Measurements from ENCODE around the gene NUDT1. TPM values are rescaled to one million over a fixed set of nuclear protein-coding genes. Genes with fewer than 3 reads are reported as not detected.

NUDT1 gene
- total RNA-seq, 3 donors from 2014 or later (not counting 1 experiment from before 2014, with no cell fraction given), result 17.9 to 19.2 (median 18.2) TPM

GRCh38 chr7:2220954-2221353, 21.1 kb upstream of the NUDT1 start:
- 96% methylated on average over 17 of the region's 17 CpGs for WGBS (ENCODE audit: insufficient coverage)
- Histone ChIP-seq H3K4me3 (ENCODE audit: low read length) (no peak overlapping the region), H3K9me3 (ENCODE audit: control insufficient read depth, insufficient read depth, low read length) (no peaks in the 10 kb centered on the region), H3K27ac (ENCODE audit: low read length) (no peak overlapping the region), H3K27me3 (ENCODE audit: control insufficient read depth, insufficient read depth, low read length) (no peaks in the 10 kb centered on the region), H3K4me1 (ENCODE audit: control insufficient read depth, insufficient read depth, low read length) (no peaks in the 10 kb centered on the region), H3K36me3 (ENCODE audit: control insufficient read depth, insufficient read depth, low read length) (peaks cover 53% of the 10 kb centered on the region)
- Mint-ChIP-seq H3K4me1 (peaks cover 3 to 5% of the 10 kb centered on the region in 2 donors), H3K27ac (no peak overlapping the region), H3K27me3 (ENCODE audit: low read depth in 2 of 2) (no peaks in the 10 kb centered on the region), H3K36me3 (no peaks in the 10 kb centered on the region), H3K9me3 (no peaks in the 10 kb centered on the region), H3K4me3 (no peak overlapping the region)
- TF ChIP-seq CTCF (IDR thresholded peaks at IDR 0.05), result no peak
- DNase-seq (no peak), ATAC-seq (no peak)
- intact Hi-C loops (cut with micrococcal nuclease), result no loop called here

GRCh38 chr7:2222516-2222915, 19.5 kb upstream of the NUDT1 start:
- Mint-ChIP-seq H3K9me3 (no peaks in the 10 kb centered on the region), H3K27ac (no peak overlapping the region), H3K36me3 (no peaks in the 10 kb centered on the region), H3K27me3 (ENCODE audit: low read depth in 2 of 2) (no peaks in the 10 kb centered on the region), H3K4me3 (no peak overlapping the region), H3K4me1 (peaks cover 5% of the 10 kb centered on the region in 2 donors)
- no peak for DNase-seq
- Histone ChIP-seq H3K9me3 (ENCODE audit: control insufficient read depth, insufficient read depth, low read length) (no peaks in the 10 kb centered on the region), H3K27ac (ENCODE audit: low read length) (no peak overlapping the region), H3K27me3 (ENCODE audit: control insufficient read depth, insufficient read depth, low read length) (no peaks in the 10 kb centered on the region), H3K36me3 (ENCODE audit: control insufficient read depth, insufficient read depth, low read length) (peaks cover 47% of the 10 kb centered on the region), H3K4me3 (ENCODE audit: low read length) (no peak overlapping the region), H3K4me1 (ENCODE audit: control insufficient read depth, insufficient read depth, low read length) (no peaks in the 10 kb centered on the region)
- 96% methylated on average over 22 of the region's 22 CpGs for WGBS (ENCODE audit: insufficient coverage)
- no peak for ATAC-seq
- intact Hi-C loops (cut with micrococcal nuclease), result no loop called here
- no peak for TF ChIP-seq CTCF (IDR thresholded peaks at IDR 0.05)

- DNase-seq, result no peak
- H3K36me3 Mint-ChIP-seq, result no peaks in the 10 kb centered on the region
- no peaks in the 10 kb centered on the region for H3K9me3 Mint-ChIP-seq
- H3K27ac Mint-ChIP-seq, result no peak overlapping the region
- no peaks in the 10 kb centered on the region for H3K27me3 Mint-ChIP-seq (ENCODE audit: low read depth in 2 of 2)
- 96% methylated on average over 17 of the region's 17 CpGs for WGBS (ENCODE audit: insufficient coverage)
- H3K4me3 Mint-ChIP-seq, result no peak overlapping the region
- Histone ChIP-seq H3K27ac (ENCODE audit: low read length) (no peak overlapping the region), H3K27me3 (ENCODE audit: control insufficient read depth, insufficient read depth, low read length) (no peaks in the 10 kb centered on the region), H3K9me3 (ENCODE audit: control insufficient read depth, insufficient read depth, low read length) (no peaks in the 10 kb centered on the region), H3K36me3 (ENCODE audit: control insufficient read depth, insufficient read depth, low read length) (peaks cover 42% of the 10 kb centered on the region), H3K4me3 (ENCODE audit: low read length) (no peak overlapping the region), H3K4me1 (ENCODE audit: control insufficient read depth, insufficient read depth, low read length) (no peaks in the 10 kb centered on the region)
- ATAC-seq, result no peak
- intact Hi-C loops (cut with micrococcal nuclease), result no loop called here
- no peak for TF ChIP-seq CTCF (IDR thresholded peaks at IDR 0.05)
- H3K4me1 Mint-ChIP-seq, result peaks cover 5% of the 10 kb centered on the region in 2 donors
Observed at GRCh38 chr7:2223321-2223720, 18.7 kb upstream of the NUDT1 start.

- Histone ChIP-seq H3K27me3 (ENCODE audit: control insufficient read depth, insufficient read depth, low read length) (no peaks in the 10 kb centered on the region), H3K4me3 (ENCODE audit: low read length) (no peak overlapping the region), H3K36me3 (ENCODE audit: control insufficient read depth, insufficient read depth, low read length) (peaks cover 42% of the 10 kb centered on the region), H3K27ac (ENCODE audit: low read length) (no peak overlapping the region), H3K9me3 (ENCODE audit: control insufficient read depth, insufficient read depth, low read length) (no peaks in the 10 kb centered on the region), H3K4me1 (ENCODE audit: control insufficient read depth, insufficient read depth, low read length) (no peaks in the 10 kb centered on the region)
- no peak for TF ChIP-seq CTCF (IDR thresholded peaks at IDR 0.05)
- WGBS (ENCODE audit: insufficient coverage), result 97% methylated on average over 13 of the region's 13 CpGs
- no peaks in the 10 kb centered on the region for H3K9me3 Mint-ChIP-seq
- DNase-seq (no peak), ATAC-seq (no peak)
- intact Hi-C loops (cut with micrococcal nuclease), result no loop called here
- no peaks in the 10 kb centered on the region for H3K27me3 Mint-ChIP-seq (ENCODE audit: low read depth in 2 of 2)
- H3K36me3 Mint-ChIP-seq, result no peaks in the 10 kb centered on the region
- H3K27ac Mint-ChIP-seq, result no peak overlapping the region
- H3K4me1 Mint-ChIP-seq, result peaks cover 7 to 11% of the 10 kb centered on the region in 2 donors
- no peak overlapping the region for H3K4me3 Mint-ChIP-seq
Observed at GRCh38 chr7:2224491-2224928, 17.5 kb upstream of the NUDT1 start.

All from natural killer cell (primary cell).